ENCODE results near the gene NAA40.

DNA sequence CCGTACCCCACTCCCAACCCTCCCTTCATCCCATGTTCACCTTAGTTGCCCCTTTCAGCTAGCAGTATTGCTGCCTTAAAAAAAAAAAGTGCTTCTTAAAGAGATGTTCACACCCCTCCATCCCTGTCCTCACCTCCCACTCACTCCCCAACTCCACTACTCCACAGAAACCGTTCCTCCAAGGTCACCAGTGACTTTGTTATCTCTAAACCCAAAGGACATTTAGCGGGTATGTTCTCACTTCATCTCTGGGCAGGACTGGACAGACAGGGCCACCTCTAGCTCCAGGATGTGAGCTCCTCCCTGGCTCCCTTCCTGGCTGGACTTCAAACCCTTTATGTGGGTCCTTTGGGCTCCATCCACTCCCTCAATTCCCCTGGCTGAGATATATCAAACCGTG, 15.5 kb upstream of the NAA40 start:
- TF ChIP-seq, protein P1, sequence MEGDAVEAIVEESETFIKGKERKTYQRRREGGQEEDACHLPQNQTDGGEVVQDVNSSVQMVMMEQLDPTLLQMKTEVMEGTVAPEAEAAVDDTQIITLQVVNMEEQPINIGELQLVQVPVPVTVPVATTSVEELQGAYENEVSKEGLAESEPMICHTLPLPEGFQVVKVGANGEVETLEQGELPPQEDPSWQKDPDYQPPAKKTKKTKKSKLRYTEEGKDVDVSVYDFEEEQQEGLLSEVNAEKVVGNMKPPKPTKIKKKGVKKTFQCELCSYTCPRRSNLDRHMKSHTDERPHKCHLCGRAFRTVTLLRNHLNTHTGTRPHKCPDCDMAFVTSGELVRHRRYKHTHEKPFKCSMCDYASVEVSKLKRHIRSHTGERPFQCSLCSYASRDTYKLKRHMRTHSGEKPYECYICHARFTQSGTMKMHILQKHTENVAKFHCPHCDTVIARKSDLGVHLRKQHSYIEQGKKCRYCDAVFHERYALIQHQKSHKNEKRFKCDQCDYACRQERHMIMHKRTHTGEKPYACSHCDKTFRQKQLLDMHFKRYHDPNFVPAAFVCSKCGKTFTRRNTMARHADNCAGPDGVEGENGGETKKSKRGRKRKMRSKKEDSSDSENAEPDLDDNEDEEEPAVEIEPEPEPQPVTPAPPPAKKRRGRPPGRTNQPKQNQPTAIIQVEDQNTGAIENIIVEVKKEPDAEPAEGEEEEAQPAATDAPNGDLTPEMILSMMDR (IDR thresholded peaks at IDR 0.05; ENCODE audit: insufficient read depth, low read depth, low read length), result no peak
- TF ChIP-seq EZH2 (IDR thresholded peaks at IDR 0.05; ENCODE audit: insufficient read depth, low read length), result no peak
